ENCODE results near the gene SLC8A1.

The SLC8A1 gene

GRCh38 chr2:40374543-40375240 lies 77.2 kb downstream of the SLC8A1 start:
- Histone ChIP-seq H3K36me3 (no peaks in the 10 kb centered on the region), H3K4me1 (peaks cover 0 to 42% (median 14%) of the 10 kb centered on the region in 4 donors), H3K9me3 (no peaks in the 10 kb centered on the region), H3K27ac (no peak overlapping the region), H3K27me3 (no peaks in the 10 kb centered on the region), H3K4me3 (no peak overlapping the region)
- no peak for DNase-seq
- TF ChIP-seq, protein P1, sequence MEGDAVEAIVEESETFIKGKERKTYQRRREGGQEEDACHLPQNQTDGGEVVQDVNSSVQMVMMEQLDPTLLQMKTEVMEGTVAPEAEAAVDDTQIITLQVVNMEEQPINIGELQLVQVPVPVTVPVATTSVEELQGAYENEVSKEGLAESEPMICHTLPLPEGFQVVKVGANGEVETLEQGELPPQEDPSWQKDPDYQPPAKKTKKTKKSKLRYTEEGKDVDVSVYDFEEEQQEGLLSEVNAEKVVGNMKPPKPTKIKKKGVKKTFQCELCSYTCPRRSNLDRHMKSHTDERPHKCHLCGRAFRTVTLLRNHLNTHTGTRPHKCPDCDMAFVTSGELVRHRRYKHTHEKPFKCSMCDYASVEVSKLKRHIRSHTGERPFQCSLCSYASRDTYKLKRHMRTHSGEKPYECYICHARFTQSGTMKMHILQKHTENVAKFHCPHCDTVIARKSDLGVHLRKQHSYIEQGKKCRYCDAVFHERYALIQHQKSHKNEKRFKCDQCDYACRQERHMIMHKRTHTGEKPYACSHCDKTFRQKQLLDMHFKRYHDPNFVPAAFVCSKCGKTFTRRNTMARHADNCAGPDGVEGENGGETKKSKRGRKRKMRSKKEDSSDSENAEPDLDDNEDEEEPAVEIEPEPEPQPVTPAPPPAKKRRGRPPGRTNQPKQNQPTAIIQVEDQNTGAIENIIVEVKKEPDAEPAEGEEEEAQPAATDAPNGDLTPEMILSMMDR (IDR thresholded peaks at IDR 0.05): no peak
- intact Hi-C loops (cut with DNase I; ENCODE audit: low total_unique reads): no loop called here

DNA sequence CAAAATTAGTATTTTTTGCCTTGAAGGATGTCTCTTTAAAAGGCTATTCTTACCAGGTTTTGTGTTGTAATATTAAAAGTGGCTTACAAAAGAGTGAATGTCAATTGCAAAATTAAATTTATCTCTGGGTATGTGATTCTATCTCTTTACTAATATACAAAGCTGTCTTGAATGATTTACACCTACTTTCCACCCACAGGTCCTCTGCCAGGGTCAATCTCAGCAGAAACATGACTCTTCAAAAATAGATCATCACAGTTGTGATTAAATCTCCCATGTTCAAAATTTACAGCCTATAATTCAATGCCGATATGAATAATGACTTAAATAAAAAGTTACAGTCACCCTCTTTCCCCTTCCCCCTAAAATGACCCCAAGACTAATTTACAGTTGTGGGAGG lies 78.8 kb downstream of the SLC8A1 start:
- DNase-seq: no peak
- TF ChIP-seq, protein P1 (IDR thresholded peaks at IDR 0.05): no peak
- Histone ChIP-seq H3K9me3 (no peaks in the 10 kb centered on the region), H3K27me3 (no peaks in the 10 kb centered on the region), H3K27ac (peak overlapping the region in 1 of 2 donors; percentile 56), H3K4me1 (peaks cover 0 to 48% (median 14%) of the 10 kb centered on the region in 4 donors), H3K4me3 (no peak overlapping the region), H3K36me3 (no peaks in the 10 kb centered on the region)
- intact Hi-C loops (cut with DNase I; ENCODE audit: low total_unique reads): no loop called here

DNA sequence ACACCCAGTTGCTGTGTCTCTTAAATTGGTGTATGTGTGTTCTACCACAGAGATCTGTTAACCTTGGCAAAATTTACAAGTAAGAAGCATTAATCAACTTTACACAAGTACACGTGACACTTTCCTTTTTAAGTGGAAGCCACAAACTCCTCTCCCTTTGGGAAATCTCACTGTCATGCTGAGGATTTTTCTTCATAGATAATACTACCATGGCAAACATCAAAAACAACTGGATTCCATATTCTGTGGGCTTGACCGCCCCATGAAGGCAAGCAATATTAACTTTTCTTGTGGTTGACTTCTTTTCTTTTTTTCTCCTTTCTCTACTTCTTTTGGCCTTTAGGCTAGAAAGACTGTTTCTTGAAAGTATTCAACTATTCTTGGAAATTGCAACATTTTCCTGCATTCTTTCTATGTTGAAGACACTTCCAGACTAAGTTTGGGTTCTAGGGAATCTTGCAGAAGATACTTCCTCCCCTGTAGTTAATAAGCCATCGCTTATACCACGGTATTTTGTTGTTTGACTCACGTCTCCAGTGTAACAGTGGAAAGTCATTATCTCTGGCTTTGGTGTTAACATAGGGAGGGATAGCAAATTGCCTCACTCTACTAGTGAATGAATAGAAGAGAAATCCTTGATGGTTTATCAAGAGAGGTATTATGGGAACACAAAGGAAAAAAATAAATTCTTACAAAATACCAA lies 79.5 kb downstream of the SLC8A1 start:
- Histone ChIP-seq H3K9me3 (no peaks in the 10 kb centered on the region), H3K27ac (peak overlapping the region; percentile 55 to 56), H3K36me3 (no peaks in the 10 kb centered on the region), H3K27me3 (no peaks in the 10 kb centered on the region), H3K4me1 (peaks cover 0 to 48% (median 14%) of the 10 kb centered on the region in 4 donors), H3K4me3 (no peak overlapping the region)
- no peak for DNase-seq
- intact Hi-C loops (cut with DNase I; ENCODE audit: low total_unique reads): no loop called here
- TF ChIP-seq, protein P1 (IDR thresholded peaks at IDR 0.05): no peak

DNA sequence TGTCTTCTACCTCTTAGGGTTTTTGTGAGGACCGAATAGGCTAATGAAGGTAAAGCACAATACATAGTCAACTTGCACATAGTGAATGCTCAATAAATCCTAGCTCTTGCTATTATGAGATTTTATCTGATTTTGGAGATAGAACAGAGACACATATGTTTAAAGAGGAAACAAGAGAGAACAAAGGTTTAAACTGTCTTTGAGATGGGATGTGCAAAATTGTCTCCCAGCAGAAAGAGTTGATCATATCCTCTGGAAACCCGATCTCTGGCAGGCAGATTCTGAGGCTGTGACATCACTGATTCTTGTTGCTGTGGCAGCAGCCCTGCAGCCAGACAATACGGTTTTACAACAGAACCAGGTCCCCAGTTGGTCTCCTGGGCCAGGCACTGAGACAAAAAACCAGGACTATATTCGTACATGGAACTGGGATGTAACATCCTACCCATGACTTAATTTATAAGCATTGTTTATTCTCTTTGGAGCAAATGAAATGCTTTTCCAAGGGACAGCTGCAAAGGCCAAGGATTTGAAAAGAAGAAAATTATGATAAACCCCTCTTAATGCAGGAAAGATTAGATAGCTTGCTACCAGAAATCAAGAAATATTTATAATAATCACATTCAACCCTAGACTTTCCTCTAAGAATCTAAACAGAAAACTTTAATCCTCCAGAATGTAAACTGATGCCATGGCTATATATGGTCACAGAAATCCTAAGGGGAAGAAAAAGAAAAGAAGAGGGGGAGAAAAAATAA lies 80.2 kb downstream of the SLC8A1 start:
- DNase-seq: peak; percentile 48 to 71
- intact Hi-C loops (cut with DNase I; ENCODE audit: low total_unique reads): no loop called here

DNA sequence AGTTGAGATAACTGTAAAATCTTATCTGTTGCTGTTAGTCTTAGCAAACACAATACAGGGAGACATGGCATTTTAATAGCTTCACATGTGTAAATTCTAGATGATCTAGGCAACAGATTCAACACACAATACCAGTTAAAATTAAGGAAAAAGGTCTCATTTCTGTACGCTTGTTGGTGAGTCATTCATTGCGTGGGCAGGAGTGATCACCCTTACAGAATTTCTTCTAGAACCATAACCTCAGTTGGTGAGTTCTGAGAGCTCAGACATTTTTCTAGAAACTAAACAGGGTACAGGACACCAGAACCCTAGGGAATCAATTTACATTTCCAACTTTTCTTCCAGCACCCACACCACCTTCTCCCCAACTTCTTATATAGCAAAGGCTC lies 81.9 kb downstream of the SLC8A1 start:
- peak overlapping the region; percentile 0 to 17 for H3K27ac ChIP-seq
- TF ChIP-seq, protein P1 (IDR thresholded peaks at IDR 0.05): no peak
- DNase-seq: no peak
- intact Hi-C loops (cut with DNase I; ENCODE audit: low total_unique reads): no loop called here
- H3K27me3 ChIP-seq: no peaks in the 10 kb centered on the region
- no peak overlapping the region for H3K4me3 ChIP-seq
- H3K9me3 ChIP-seq: no peaks in the 10 kb centered on the region
- H3K36me3 ChIP-seq: no peaks in the 10 kb centered on the region
- peaks cover 0 to 65% (median 14%) of the 10 kb centered on the region in 4 donors for H3K4me1 ChIP-seq

More for the DNA sequence above, 80.2 kb downstream of the SLC8A1 start:
- no peak overlapping the region for H3K4me3 ChIP-seq
- H3K27me3 ChIP-seq: no peaks in the 10 kb centered on the region
- peaks cover 0 to 48% (median 14%) of the 10 kb centered on the region in 4 donors for H3K4me1 ChIP-seq
- H3K27ac ChIP-seq: peak overlapping the region; percentile 55 to 56
- no peaks in the 10 kb centered on the region for H3K9me3 ChIP-seq
- H3K36me3 ChIP-seq: no peaks in the 10 kb centered on the region
- TF ChIP-seq, protein P1 (IDR thresholded peaks at IDR 0.05): no peak
